GM18951 (cell line): ENCODE data around the gene BAX.

Experiments
- POLR2A ChIP-seq: IDR thresholded peaks from 4 replicates; pipeline ENCODE4 v1.6.1; 2011; ENCODE audit warnings: mild to moderate bottlenecking; ENCODE audit not compliant: insufficient read length, insufficient read depth; ENCODE audit errors: extremely low read depth
- in situ Hi-C: fragments of 300-500 bp; cut with MboI; formaldehyde crosslinking; loops from one replicate; pipeline ENCODE4 v1.12.0; 2022; ENCODE audit warnings: low sequenced_read_pairs, mixed read lengths, inconsistent platforms; ENCODE audit not compliant: unreplicated experiment

Gene BAX

DNA sequence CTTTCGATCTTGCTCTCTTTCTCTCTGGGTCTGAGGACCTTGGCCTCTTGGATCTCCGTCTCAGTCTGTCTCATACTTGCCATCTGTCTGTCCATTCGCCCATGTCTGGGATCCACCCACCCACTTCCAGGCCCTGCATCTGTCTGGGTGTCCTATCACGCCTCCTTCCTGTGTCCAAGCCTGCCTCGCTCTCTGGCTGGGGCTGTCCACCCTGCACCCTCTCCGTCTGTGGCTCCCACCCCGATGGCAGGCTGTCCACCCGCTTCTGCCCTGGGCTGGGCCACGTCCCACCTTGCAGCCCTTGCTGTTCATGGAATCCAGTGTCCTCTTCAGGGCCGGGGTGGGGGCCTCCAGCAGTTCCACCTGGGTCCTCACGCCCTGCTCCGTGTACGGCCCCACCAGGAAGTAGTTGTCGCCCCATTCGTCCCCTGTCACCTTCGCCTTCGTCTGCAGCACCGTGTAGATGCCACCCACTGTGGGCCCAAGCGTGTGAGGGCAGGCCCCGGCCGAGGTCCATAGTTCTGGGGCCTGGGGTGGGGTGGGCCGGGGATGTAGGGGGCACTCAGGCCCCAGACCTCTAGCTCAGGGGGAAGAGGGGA, 36.4 kb downstream of the BAX start:
- TF ChIP-seq POLR2A = no peak
- in situ Hi-C loops = no loop called here

- TF ChIP-seq POLR2A = no peak
- in situ Hi-C loops = no loop called here
These were observed 37.4 kb downstream of the BAX start for GRCh38 chr19:48991873-48992580.

GRCh38 chr19:48992581-48993174, 38.0 kb downstream of the BAX start:
- no peak for TF ChIP-seq POLR2A
- in situ Hi-C loops = no loop called here

DNA sequence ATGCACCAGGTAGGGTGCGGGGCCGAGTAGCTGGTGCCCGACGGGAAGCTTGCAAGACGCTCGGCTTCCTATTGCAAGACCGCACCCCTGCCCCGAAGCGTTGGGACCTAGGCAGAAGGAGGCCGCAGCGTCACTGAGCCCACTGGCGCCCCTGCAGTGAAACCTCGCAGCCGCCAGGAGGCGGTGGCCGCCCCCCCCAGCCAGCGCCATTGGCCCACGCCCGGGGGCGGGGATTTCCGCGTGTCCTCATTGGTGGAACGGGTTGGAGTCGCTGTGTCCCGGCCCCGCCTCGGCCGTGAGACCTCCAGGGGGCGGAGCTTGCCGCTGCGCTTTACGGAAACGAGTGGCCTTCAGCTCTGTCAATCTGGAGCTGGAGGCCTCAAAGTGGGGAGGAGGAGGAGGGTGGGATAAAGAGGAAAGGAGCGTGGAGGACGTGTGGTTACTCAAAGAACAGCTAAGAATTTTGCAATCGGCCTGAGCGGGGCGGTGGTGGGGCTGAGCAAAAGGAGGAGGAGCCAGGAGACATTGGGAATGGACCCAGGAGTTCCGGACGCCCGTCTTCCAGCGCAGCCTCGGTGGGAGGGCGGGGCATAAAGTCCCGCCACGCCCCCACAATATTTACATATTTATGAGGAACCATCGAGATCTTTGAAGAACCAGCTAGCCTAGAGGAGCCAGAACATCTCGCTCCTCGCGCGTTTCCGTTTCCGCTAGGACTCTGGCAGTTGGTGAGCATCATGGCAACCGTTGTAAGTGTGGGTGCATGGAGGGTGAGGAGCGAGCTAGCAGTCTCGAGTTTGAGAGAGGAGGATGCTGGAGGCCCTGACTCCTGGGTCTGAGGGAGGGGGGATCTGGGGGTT, 38.7 kb downstream of the BAX start, which contains the start of the genes GYS1 and RUVBL2:
Gene GYS1, minus strand, starts transcription at position 135 of the 860 bp plus-strand sequence. CDS start 197 bp downstream, outside the sequence.
Gene RUVBL2, plus strand, starts transcription at position 713 of the 860 bp plus-strand sequence. Its CDS starts 25 bp downstream, at position 738.
- in situ Hi-C loops = no loop called here
- peak; percentile 83 for TF ChIP-seq POLR2A

DNA sequence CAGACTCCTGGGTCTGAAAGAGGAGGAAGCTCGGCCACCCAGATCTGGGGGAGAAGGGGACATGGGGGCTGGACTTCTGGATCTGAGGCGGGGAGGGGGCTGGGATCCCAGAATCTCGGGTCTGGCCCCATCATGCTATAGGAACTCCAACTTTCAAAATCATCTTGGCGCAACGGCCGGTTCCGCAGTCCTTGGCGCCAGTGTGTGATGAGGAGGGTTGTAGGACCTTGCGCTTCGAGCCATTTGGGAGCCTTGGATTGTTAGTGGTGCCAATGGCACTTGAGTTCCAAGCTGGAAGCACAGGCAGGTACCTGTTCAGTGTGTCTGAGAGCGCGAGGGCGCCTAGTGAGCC, 39.3 kb downstream of the BAX start:
- TF ChIP-seq POLR2A = no peak
- in situ Hi-C loops = no loop called here

DNA sequence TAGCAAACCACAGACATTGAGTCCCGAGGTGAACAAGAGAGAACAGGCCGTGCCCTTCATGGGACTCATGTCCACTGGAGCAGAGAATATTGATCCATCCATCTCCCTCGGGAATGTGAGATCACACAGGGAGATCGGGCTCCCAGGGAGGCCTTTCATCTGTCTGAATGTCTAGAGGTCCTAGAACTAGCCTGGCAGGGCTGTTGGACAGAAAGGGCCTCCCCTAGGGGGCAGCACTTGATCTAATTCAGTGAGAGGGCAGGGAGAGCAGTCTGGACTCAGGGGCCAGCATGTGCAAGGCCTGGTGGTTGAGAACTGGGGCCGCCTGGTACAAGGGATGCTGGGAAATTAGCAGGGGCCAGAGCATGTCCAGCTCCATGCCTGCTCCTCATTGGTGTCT, 43.3 kb downstream of the BAX start:
- no peak for TF ChIP-seq POLR2A
- in situ Hi-C loops = no loop called here

GRCh38 chr19:48999481-49000325, 45.0 kb downstream of the BAX start:
- in situ Hi-C loops = no loop called here
- no peak for TF ChIP-seq POLR2A

DNA sequence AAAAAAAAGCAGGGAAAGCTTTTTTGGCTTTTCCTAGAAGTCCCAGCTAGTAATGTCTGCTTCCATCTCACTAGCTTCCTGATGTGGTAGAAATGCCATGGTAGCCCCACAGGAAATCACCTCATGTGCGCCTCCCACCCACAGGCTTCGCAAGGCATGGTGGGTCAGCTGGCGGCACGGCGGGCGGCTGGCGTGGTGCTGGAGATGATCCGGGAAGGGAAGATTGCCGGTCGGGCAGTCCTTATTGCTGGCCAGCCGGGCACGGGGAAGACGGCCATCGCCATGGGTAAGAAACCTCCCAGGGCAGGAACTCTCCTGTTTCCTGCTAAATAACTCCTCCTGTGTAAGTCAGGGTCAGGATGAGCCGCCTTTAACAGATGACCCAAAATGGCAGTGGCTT, 49.5 kb downstream of the BAX start:
- TF ChIP-seq POLR2A = no peak
- in situ Hi-C loops = no loop called here

DNA sequence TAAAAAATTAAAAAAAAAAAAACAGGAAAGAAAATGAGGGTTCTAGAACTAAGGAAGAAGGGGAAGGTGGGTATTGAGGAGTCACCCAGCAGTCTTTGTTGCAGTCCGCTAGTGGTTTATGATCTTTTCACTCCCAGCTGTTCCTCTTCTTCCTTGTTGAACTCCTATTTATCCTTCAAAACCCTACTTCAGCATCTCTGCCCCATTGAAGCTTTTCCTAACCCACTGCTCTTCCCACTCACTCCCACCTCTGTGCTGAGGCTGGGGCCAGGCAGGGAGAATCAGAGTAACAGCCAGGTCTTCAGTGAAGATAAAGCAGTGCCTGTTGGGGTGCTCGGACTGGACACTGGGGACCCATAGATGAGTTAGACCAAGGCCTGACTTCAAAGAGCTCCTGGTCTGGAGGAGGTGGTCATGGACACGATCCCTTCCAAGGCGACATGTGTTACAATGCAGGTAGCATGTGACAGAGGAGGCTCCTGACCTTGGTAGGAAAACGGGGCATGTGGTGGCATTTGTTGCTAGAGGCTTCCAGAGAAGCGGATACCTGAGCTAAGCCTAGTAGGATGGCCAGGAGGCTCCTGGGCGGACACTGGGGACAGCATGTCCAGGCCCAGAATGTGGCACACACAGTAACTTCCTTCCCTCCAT, 50.4 kb downstream of the BAX start:
- in situ Hi-C loops = no loop called here
- TF ChIP-seq POLR2A = no peak

DNA sequence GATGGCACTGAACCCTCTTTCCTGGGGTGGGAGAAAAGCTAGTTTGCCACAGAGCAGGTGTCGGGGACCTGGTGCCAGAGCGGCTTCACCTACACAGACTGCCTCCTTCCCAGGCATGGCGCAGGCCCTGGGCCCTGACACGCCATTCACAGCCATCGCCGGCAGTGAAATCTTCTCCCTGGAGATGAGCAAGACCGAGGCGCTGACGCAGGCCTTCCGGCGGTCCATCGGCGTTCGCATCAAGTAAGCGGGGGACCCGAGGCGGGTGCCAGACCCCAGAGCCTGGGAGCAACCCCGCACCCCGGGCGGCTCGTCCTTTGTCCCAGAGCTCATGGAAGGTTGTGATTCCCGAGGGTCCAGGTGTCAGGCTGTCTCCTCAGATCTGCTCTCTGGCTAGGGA, 52.2 kb downstream of the BAX start:
- in situ Hi-C loops = no loop called here

GRCh38 chr19:49009828-49010227, 55.2 kb downstream of the BAX start:
- in situ Hi-C loops = no loop called here
- TF ChIP-seq POLR2A = no peak

More for the DNA sequence above, 52.2 kb downstream of the BAX start:
- no peak for TF ChIP-seq POLR2A

DNA sequence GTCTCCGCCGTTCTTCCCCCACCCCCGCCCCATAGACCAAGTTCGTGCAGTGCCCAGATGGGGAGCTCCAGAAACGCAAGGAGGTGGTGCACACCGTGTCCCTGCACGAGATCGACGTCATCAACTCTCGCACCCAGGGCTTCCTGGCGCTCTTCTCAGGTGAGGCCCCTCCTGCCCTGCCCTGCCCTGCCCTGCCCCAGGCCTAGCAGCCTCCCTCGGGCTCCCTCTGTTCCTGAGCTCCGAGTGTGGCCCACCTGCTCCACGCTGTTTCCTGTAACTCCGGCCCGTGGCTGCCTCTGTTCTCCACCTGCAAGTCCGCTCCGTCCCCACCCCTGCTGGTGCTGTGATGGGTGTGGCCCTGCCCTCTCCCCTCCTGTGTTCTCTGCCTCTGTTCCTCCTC, 55.8 kb downstream of the BAX start:
- TF ChIP-seq POLR2A = no peak
- in situ Hi-C loops = no loop called here

DNA sequence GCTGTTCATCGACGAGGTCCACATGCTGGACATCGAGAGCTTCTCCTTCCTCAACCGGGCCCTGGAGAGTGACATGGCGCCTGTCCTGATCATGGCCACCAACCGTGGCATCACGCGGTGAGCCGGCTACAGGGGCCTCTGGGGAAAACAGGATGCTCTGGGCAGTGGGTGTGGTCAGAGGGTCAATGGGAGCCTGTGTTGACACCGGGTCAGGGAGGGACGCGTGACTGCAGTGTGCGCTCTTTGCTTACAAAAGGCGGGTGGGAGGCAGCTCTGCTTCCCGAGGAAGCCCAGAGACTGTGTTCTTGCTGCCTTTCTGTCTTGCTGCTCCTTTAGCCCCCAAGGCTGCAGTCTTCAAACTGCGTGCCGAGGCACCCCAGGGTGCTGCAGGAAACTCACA, 56.5 kb downstream of the BAX start:
- in situ Hi-C loops = no loop called here
- no peak for TF ChIP-seq POLR2A
